Bronchial epithelial cell (primary cell): ENCODE results near the gene BMP5. TPM values are rescaled to one million over a fixed set of nuclear protein-coding genes. Genes with fewer than 3 reads are reported as not detected.
"Not testable (repeated sequence)": the region's sequence is repeated elsewhere in the genome, so short reads cannot be mapped to it uniquely, and the experiment has no call there.

ENCODE experiments used
- DNase-seq: peaks from one replicate; pipeline ENCODE4 v3.0.0-alpha.2; 2010; ENCODE audit warnings: low read depth
- FAIRE-seq: peaks from 2 replicates; lab custom pipeline; 2011; peaks lifted over from hg19 to GRCh38; lab: Jason Lieb, UNC
- H3K27me3 ChIP-seq: 2 replicates; pipeline ENCODE4 v1.5.1; 2011; ENCODE audit warnings: low read length; ENCODE audit not compliant: control insufficient read depth, insufficient read depth
- H3K36me3 ChIP-seq: 2 replicates; pipeline ENCODE4 v1.5.1; 2011; ENCODE audit warnings: low read length; ENCODE audit not compliant: control insufficient read depth, insufficient read depth
- H3K4me3 ChIP-seq: 2 replicates; pipeline ENCODE4 v1.5.1; 2011; ENCODE audit warnings: mild to moderate bottlenecking, low read depth, low read length, control low read depth
- total RNA-seq: library from RNA; depleted of rRNA; stranded (reverse); fragments of >200 nt; gene quantifications from 2 replicates; pipeline ENCODE4 v1.2.1, GENCODE V29; 2014
- TF ChIP-seq, protein P1 (sequence below): IDR thresholded peaks from 2 replicates; pipeline ENCODE4 v1.5.1; 2011; ENCODE audit warnings: mild to moderate bottlenecking, moderate library complexity, low read length, control low read depth, inconsistent platforms; ENCODE audit not compliant: insufficient read depth, severe bottlenecking

Gene BMP5
- total RNA-seq, 1 donor from 2014 or later = not detected

DNA sequence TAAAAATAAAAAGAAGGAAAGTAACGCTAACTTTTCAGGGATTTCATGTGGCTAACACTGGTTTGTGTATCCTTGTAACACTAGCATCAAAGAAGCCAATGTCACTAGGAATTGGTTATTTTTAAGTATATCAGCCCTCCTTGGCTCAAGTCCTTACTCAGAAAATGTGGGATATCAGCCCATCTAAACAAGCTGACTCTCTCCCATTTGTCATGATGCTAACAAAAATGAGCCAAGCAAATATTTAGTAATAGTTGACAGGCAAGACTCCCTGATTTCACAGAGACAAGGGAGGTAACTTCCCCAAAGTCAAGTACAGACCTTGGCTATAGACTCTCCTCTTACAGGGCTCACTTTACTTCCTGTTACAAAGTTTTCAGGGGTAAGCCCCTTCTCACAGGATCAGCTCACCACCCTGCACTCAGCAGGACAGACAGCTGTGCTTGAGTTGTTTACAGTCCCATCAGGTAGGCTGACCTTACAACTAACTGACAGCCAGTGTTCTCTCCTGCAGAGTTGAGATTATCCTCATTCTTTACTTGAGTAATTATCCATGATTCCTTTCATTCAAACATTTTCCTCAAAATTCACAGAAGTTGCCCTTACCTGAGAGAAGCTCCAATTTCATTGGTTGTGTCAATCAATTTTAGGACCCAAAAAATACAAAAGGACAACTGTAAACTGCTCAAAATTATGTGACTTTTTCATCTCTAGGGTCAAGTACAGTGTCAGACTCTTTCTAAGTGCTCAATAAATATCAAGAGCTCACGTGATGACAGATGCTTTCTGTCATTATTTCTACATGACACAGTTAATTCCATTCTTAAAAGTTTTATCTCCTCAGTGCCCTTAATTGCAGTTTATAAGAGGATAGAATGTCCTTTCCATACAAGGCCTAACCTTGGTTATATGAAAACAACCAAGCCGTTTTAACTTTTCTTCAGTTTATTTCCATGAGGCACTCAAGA, 38.1 kb upstream of the BMP5 start:
- DNase-seq = no peak
- no peaks in the 10 kb centered on the region for H3K27me3 ChIP-seq
- TF ChIP-seq, protein P1, sequence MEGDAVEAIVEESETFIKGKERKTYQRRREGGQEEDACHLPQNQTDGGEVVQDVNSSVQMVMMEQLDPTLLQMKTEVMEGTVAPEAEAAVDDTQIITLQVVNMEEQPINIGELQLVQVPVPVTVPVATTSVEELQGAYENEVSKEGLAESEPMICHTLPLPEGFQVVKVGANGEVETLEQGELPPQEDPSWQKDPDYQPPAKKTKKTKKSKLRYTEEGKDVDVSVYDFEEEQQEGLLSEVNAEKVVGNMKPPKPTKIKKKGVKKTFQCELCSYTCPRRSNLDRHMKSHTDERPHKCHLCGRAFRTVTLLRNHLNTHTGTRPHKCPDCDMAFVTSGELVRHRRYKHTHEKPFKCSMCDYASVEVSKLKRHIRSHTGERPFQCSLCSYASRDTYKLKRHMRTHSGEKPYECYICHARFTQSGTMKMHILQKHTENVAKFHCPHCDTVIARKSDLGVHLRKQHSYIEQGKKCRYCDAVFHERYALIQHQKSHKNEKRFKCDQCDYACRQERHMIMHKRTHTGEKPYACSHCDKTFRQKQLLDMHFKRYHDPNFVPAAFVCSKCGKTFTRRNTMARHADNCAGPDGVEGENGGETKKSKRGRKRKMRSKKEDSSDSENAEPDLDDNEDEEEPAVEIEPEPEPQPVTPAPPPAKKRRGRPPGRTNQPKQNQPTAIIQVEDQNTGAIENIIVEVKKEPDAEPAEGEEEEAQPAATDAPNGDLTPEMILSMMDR = no peak
- H3K36me3 ChIP-seq = no peaks in the 10 kb centered on the region
- no peak for FAIRE-seq
- H3K4me3 ChIP-seq = no peak overlapping the region

DNA sequence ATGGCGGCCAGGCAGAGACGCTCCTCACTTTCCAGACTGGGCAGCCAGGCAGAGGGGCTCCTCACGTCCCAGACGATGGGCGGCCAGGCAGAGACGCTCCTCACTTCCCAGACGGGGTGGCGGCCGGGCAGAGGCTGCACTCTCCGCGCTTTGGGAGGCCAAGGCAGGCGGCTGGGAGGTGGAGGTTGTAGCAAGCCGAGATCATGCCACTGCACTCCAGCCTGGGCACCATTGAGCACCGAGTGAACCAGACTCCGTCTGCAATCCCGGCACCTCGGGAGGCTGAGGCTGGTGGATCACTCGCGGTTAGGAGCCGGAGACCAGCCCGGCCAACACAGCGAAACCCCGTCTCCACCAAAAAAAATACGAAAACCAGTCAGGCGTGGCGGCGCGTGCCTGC, 35.1 kb upstream of the BMP5 start:
- not testable (repeated sequence) for FAIRE-seq, H3K4me3 ChIP-seq, H3K36me3 ChIP-seq, DNase-seq, H3K27me3 ChIP-seq

DNA sequence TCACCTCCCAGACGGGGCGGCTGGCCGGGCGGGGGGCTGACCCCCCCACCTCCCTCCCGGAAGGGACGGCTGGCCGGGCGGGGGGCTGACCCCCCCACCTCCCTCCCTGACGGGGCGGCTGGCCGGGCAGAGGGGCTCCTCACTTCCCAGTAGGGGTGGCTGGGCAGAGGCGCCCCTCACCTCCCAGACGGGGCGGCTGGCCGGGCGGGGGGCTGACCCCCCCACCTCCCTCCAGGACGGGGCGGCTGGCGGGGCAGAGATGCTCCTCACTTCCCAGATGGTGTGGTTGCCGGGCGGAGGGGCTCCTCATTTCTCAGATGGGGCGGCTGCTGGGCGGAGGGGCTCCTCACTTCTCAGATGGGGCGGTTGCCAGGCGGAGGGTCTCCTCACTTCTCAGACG, 34.5 kb upstream of the BMP5 start:
- DNase-seq, FAIRE-seq, H3K4me3 ChIP-seq, H3K36me3 ChIP-seq, H3K27me3 ChIP-seq: not testable (repeated sequence)

DNA sequence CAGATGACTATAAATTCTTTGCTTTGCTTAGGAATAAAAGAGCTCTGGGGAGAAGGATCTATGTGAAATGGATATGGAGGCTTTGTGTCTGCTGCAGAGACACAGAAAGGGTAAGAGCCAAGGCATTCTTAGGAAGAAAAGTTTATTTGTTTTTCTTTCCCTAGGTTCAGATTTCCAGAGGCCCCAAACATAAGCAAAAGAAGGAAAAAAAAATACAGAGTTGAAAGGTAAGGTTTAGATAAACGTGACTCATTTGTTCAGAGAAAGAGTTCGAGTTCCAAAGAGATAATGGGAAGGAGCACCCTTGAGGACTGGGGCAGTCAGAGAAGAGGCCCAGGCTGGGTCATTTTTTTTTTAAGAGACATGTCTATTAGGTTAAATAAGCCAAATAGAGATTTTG, 27.4 kb upstream of the BMP5 start:
- no peak for FAIRE-seq

DNA sequence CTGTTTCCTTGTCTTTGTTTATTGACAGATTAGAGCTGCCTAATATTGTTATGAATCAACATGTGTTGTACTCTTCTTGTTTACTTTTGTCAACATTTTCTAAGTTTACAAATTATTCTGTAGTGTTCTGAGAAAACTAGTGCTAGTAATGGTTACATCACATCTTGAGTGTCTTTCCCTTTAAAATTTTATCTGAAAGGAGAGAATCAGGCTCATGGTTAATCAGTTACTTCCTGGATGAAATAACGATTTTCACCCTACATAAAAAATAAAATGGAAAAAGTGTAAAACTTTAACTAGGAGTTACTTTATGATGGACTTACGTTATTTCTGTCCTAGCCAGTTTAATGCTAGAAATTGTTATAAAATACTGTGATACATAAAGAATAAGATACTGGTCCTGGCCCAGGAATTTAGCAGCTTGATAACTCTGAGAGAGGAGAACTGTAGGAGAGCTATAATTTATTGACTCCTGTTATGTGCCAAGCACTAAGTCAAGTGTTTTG, 26.4 kb upstream of the BMP5 start:
- FAIRE-seq = no peak
- no peak overlapping the region for H3K4me3 ChIP-seq
- no peaks in the 10 kb centered on the region for H3K36me3 ChIP-seq
- TF ChIP-seq, protein P1 = no peak
- no peak for DNase-seq
- no peaks in the 10 kb centered on the region for H3K27me3 ChIP-seq

More for the DNA sequence above, 27.4 kb upstream of the BMP5 start:
- H3K27me3 ChIP-seq = no peaks in the 10 kb centered on the region
- no peak for DNase-seq
- TF ChIP-seq, protein P1 = no peak
- no peak overlapping the region for H3K4me3 ChIP-seq
- no peaks in the 10 kb centered on the region for H3K36me3 ChIP-seq

DNA sequence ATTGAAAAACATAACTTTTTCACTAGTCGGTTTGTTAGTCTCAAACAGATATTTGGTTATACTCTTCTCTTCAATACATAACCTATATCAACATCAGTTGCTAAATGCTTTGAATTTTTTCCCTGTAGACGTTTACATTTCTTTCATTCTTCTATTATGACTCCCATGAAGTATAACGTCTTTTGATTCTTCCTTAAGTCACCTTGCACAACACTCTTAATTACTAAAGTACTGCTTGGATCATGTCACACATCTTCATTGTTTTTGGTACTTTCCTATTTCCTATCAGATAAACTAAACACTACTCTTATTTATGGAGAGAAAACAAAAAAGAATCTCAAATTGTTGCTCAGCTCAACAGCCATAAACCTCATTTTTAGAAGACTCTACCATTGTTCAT, 23.0 kb upstream of the BMP5 start:
- DNase-seq (peak; percentile 43), FAIRE-seq (no peak)
- no peaks in the 10 kb centered on the region for H3K36me3 ChIP-seq
- H3K27me3 ChIP-seq = no peaks in the 10 kb centered on the region
- TF ChIP-seq, protein P1 = no peak
- no peak overlapping the region for H3K4me3 ChIP-seq
